BLaER1 treated with 17β-estradiol and CSF1 and Interleukin-3, amounts not matched to agents 10 nM and 100 nM (cell line): Measurements from ENCODE around the gene TCFL5.

Experiments used
- H3K27ac ChIP-seq, 11 experiments: shearing (Covaris generic); formaldehyde crosslinking; 2 replicates each; pipeline ENCODE4 v1.8.1; 2022
- H3K27me3 ChIP-seq, 11 experiments: shearing (Covaris generic); formaldehyde crosslinking; 2 replicates each; pipeline ENCODE4 v1.8.1; 2022
- H3K36me3 ChIP-seq, 11 experiments: shearing (Covaris generic); formaldehyde crosslinking; 2 replicates each; pipeline ENCODE4 v1.8.1; 2022
- H3K4me1 ChIP-seq, 10 experiments: shearing (Covaris generic); formaldehyde crosslinking; 2 replicates each; pipeline ENCODE4 v1.8.1; 2022
- H3K4me2 ChIP-seq, 11 experiments: shearing (Covaris generic); formaldehyde crosslinking; 2 replicates each; pipeline ENCODE4 v1.8.1; 2022
- H3K4me3 ChIP-seq, 10 experiments: shearing (Covaris generic); formaldehyde crosslinking; 2 replicates each; pipeline ENCODE4 v1.8.1; 2022
- H3K9ac ChIP-seq, 11 experiments: shearing (Covaris generic); formaldehyde crosslinking; 2 replicates each; pipeline ENCODE4 v1.8.1; 2022
- H3K9me3 ChIP-seq, 11 experiments: shearing (Covaris generic); formaldehyde crosslinking; replicated peaks in 1 of 11; 2 replicates each; pipeline ENCODE4 v1.8.1; 2022
- H4K20me1 ChIP-seq, 11 experiments: shearing (Covaris generic); formaldehyde crosslinking; 2 replicates each; pipeline ENCODE4 v1.8.1; 2022
- Cebpa-rat ChIP-seq, 11 experiments: shearing (Covaris generic); IDR thresholded peaks; 2 replicates each; pipeline ENCODE4 v1.8.1; 2022

The TCFL5 gene

DNA sequence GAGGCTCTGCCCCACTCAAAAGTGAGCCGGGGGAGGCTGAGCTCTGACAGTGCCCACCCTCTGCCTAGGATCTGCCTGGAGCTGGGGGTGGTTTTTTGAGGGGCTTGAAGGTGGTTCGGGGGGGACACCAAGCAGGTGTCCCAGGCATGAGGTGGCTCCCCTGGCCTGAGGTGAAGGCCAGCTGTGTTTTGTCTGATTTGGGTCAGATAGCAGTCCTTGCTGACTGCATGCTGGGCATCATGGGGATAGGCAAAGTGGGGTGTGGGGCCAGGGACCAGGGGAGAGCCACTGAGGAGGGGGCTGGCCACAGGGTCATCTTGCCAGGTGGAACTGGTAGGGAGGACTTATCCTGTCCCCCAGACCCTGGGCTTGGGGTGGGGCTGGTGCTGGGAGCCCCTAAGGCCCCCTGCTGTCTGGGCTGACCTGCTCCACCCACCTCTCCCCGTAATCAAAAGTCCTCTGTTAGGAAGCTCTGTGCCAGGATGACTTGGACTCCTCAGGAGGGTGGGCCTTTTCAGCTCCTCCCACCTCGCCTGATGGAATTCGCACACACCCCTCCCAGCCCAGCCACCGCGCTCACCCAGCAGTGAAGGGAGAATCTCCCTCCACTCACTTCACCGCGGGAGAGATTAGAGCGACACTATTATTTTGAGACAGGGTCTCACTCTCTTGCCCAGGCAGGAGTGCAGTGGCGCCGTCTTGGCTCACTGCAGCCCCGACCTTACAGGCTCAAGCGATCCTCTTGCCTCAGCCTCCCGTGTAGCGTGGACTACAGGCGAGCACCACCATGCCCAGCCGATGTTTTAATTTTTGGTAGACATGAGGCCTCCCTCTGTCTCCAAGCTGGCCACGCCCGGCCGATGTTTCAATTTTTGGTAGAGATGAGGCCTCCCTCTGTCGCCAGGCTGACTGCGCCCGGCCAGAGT is 46.3 kb downstream of the TCFL5 start:
- H3K4me2 ChIP-seq, result peak overlapping the region; percentile 85 to 99 (median 95); a peak in 17 of 22 replicates

DNA sequence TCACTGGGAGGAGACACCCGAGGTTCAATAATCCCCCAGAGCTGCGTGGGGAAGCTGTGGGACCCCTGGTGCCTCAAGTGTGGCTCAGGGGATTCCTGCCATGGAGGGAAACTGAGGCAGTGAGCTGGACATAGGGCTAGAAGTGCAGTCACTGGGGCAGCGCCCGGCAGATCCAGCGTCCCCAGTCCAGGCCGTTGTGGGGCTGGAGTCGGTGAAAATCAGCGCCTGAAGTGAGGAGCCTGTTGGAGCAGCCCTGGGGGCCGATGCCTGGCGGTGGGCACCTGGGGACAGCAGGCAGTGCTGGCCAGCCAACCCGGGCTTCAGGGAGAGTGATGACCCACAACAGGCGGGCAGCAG is 46.9 kb downstream of the TCFL5 start:
- peaks cover 69 to 92% (median 80%) of the 10 kb centered on the region in 10 experiments for H3K4me1 ChIP-seq
- no peak overlapping the region for H3K27ac ChIP-seq
- H3K9me3 ChIP-seq, result no peaks in the 10 kb centered on the region
- peak overlapping the region in 10 of 11 experiments; percentile 1 to 99 (median 93); a peak in 16 of 22 replicates for H3K4me2 ChIP-seq
- no peak for TF ChIP-seq Cebpa-rat (IDR thresholded peaks at IDR 0.05)
- H3K4me3 ChIP-seq, result no peak overlapping the region
- peaks cover 56 to 63% (median 60%) of the 10 kb centered on the region in 11 experiments for H3K27me3 ChIP-seq
- H3K9ac ChIP-seq, result 0 out of 22 replicates have a peak overlapping the region, but pooled peaks of 2 of the 11 experiments have one; percentile 13 to 29
- peaks cover 41 to 49% (median 45%) of the 10 kb centered on the region in 11 experiments for H3K36me3 ChIP-seq
- H4K20me1 ChIP-seq, result peaks cover 59 to 97% (median 84%) of the 10 kb centered on the region in 11 experiments

More for the DNA sequence above, 46.3 kb downstream of the TCFL5 start:
- Histone ChIP-seq H3K27me3 (peaks cover 62 to 69% (median 67%) of the 10 kb centered on the region in 11 experiments), H3K27ac (no peak overlapping the region), H3K4me3 (peak overlapping the region in 2 of 10 experiments; percentile 49 to 52; a peak in 1 of 20 replicates), H3K9me3 (no peaks in the 10 kb centered on the region), H4K20me1 (peaks cover 52 to 97% (median 84%) of the 10 kb centered on the region in 11 experiments), H3K9ac (peak overlapping the region in 2 of 11 experiments; percentile 29 to 78; a peak in 2 of 22 replicates), H3K4me1 (peaks cover 67 to 92% (median 80%) of the 10 kb centered on the region in 10 experiments), H3K36me3 (peaks cover 35 to 43% (median 38%) of the 10 kb centered on the region in 11 experiments)
- no peak for TF ChIP-seq Cebpa-rat (IDR thresholded peaks at IDR 0.05)

DNA sequence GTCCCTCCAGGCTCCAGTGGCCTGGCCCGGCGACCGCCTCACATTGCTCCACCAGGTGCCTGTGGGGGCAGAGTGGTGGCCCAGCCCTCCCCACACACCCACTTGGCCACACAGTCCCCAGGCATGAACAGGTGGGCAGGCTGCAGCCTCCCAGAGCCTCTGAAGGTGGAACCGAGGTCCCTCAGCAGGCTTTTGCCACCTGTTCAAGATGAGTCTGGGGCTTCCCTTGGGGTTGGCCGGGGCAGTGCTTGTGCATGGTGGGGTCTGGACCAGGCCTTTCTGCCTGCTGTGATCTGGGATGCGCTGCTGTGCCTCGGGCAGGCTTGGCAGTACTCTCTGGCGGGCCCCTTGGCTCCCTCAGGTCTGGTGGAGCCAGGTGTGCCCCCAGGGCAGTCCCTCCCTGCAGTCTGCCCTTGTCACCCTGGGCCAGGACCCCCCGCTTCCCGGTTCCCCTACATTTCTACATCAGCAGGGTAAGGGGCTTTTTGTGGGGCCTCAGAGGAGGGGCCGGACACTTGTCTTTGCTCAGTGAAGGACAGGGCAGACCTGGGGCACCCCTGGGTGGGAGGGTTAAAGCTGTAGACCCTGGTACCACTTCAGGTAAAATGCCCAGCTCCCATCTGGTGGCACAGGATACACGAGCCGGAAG is 47.4 kb downstream of the TCFL5 start:
- Histone ChIP-seq H3K9me3 (no peaks in the 10 kb centered on the region), H3K9ac (peak overlapping the region in 2 of 11 experiments; percentile 13 to 15; a peak in 2 of 22 replicates), H3K4me2 (peak overlapping the region in 10 of 11 experiments; percentile 1 to 99 (median 93); a peak in 15 of 22 replicates), H4K20me1 (peaks cover 64 to 98% (median 85%) of the 10 kb centered on the region in 11 experiments), H3K27ac (no peak overlapping the region), H3K27me3 (peaks cover 51 to 58% (median 55%) of the 10 kb centered on the region in 11 experiments), H3K4me1 (peaks cover 70 to 92% (median 79%) of the 10 kb centered on the region in 10 experiments), H3K36me3 (peaks cover 46 to 54% (median 50%) of the 10 kb centered on the region in 11 experiments), H3K4me3 (no peak overlapping the region)
- TF ChIP-seq Cebpa-rat (IDR thresholded peaks at IDR 0.05), result no peak

DNA sequence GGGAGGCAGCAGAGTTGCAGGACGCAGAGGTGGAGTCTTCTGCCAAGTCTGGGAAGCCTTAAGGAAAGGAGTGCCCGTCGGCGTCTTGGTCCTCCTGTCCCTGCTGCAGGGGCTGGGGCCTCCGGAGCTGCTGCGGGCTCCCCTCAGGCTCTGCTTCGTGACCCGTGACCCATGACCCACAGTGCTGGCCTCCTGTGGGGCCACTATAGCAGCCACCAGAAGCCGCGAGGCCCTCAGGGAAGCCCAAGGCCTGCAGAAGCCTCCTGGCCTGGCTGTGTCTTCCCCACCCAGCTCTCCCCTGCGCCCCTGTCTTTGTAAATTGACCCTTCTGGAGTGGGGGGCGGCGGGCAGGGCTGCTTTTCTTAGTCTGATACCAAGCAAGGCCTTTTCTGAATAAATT is 48.0 kb downstream of the TCFL5 start:
- H3K4me1 ChIP-seq, result peaks cover 70 to 92% (median 79%) of the 10 kb centered on the region in 10 experiments
- H3K4me3 ChIP-seq, result no peak overlapping the region
- peaks cover 70 to 98% (median 90%) of the 10 kb centered on the region in 11 experiments for H4K20me1 ChIP-seq
- peak overlapping the region in 7 of 11 experiments; percentile 1 to 99 (median 95); a peak in 7 of 22 replicates for H3K4me2 ChIP-seq
- no peaks in the 10 kb centered on the region for H3K9me3 ChIP-seq
- H3K9ac ChIP-seq, result no peak overlapping the region; a peak in 1 of 22 replicates
- peaks cover 52 to 60% (median 56%) of the 10 kb centered on the region in 11 experiments for H3K36me3 ChIP-seq
- peaks cover 45 to 52% (median 49%) of the 10 kb centered on the region in 11 experiments for H3K27me3 ChIP-seq
- H3K27ac ChIP-seq, result no peak overlapping the region
- TF ChIP-seq Cebpa-rat (IDR thresholded peaks at IDR 0.05), result no peak

DNA sequence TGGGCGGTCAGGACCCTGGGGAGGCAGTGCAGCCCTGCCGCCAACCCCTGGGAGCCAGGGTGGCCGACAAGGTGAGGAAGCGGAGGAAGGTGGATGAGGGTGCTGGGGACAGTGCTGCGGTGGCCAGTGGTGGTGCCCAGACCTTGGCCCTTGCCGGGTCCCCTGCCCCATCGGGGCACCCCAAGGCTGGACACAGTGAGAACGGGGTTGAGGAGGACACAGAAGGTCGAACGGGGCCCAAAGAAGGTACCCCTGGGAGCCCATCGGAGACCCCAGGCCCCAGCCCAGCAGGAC is 48.8 kb downstream of the TCFL5 start:
- Histone ChIP-seq H3K4me3 (no peak overlapping the region), H3K4me2 (peak overlapping the region in 6 of 11 experiments; percentile 7 to 63 (median 43); a peak in 10 of 22 replicates), H3K27ac (no peak overlapping the region), H3K27me3 (peaks cover 38 to 45% (median 42%) of the 10 kb centered on the region in 11 experiments), H3K4me1 (peaks cover 71 to 92% (median 80%) of the 10 kb centered on the region in 10 experiments), H3K9ac (peak overlapping the region in 3 of 11 experiments; percentile 17 to 29 (median 24); a peak in 2 of 22 replicates), H4K20me1 (peaks cover 77 to 98% (median 91%) of the 10 kb centered on the region in 11 experiments), H3K9me3 (no peaks in the 10 kb centered on the region), H3K36me3 (peaks cover 58 to 68% (median 63%) of the 10 kb centered on the region in 11 experiments)
- TF ChIP-seq Cebpa-rat (IDR thresholded peaks at IDR 0.05), result no peak

DNA sequence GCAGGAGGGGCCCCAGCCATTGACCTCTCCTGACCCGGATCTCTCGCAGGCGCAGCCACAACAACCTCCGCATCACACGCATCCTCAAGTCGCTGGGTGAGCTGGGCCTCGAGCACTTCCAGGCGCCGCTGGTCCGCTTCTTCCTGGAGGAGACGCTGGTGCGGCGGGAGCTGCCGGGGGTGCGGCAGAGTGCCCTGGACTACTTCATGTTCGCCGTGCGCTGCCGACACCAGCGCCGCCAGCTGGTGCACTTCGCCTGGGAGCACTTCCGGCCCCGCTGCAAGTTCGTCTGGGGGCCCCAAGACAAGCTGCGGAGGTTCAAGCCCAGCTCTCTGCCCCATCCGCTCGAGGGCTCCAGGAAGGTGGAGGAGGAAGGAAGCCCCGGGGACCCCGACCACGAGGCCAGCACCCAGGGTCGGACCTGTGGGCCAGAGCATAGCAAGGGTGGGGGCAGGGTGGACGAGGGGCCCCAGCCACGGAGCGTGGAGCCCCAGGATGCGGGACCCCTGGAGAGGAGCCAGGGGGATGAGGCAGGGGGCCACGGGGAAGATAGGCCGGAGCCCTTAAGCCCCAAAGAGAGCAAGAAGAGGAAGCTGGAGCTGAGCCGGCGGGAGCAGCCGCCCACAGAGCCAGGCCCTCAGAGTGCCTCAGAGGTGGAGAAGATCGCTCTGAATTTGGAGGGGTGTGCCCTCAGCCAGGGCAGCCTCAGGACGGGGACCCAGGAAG is 49.3 kb downstream of the TCFL5 start:
- Histone ChIP-seq H3K4me3 (no peak overlapping the region), H3K36me3 (peaks cover 63 to 73% (median 68%) of the 10 kb centered on the region in 11 experiments), H3K9me3 (no peaks in the 10 kb centered on the region), H3K27ac (no peak overlapping the region), H4K20me1 (peaks cover 82 to 98% (median 92%) of the 10 kb centered on the region in 11 experiments), H3K9ac (peak overlapping the region in 4 of 11 experiments; percentile 15 to 29 (median 20); a peak in 3 of 22 replicates), H3K4me1 (peaks cover 76 to 92% (median 81%) of the 10 kb centered on the region in 10 experiments), H3K27me3 (peaks cover 33 to 40% (median 37%) of the 10 kb centered on the region in 11 experiments), H3K4me2 (peak overlapping the region in 6 of 11 experiments; percentile 7 to 63 (median 43); a peak in 12 of 22 replicates)
- TF ChIP-seq Cebpa-rat (IDR thresholded peaks at IDR 0.05), result no peak

DNA sequence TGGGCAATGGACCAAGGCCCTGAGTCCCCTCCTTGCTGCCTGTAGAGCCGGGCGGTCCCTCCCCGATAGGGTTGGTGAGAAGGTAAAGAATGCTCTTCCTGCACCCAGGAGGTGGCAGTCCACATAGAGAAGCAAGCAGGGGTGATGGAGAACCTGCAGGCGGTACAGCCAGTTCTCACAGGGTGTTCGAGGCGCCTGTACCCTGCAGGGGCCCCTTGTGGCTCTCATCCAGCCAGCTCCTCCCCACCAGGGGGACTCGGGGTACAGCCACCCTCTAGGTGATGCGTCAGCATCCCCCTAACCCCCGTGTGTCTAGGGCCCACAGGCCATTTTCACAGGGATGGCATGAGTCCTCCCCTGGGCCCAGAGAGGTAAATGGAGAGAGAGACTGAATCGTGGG is 49.9 kb downstream of the TCFL5 start:
- Histone ChIP-seq H3K9ac (no peak overlapping the region), H3K36me3 (peaks cover 68 to 79% (median 74%) of the 10 kb centered on the region in 11 experiments), H3K4me2 (peak overlapping the region in 3 of 11 experiments; percentile 39 to 63 (median 42); a peak in 1 of 22 replicates), H3K9me3 (no peaks in the 10 kb centered on the region), H3K27me3 (peaks cover 27 to 33% (median 31%) of the 10 kb centered on the region in 11 experiments), H4K20me1 (peaks cover 87 to 99% (median 97%) of the 10 kb centered on the region in 11 experiments), H3K4me3 (no peak overlapping the region), H3K4me1 (peaks cover 78 to 93% (median 83%) of the 10 kb centered on the region in 10 experiments), H3K27ac (no peak overlapping the region)
- no peak for TF ChIP-seq Cebpa-rat (IDR thresholded peaks at IDR 0.05)

DNA sequence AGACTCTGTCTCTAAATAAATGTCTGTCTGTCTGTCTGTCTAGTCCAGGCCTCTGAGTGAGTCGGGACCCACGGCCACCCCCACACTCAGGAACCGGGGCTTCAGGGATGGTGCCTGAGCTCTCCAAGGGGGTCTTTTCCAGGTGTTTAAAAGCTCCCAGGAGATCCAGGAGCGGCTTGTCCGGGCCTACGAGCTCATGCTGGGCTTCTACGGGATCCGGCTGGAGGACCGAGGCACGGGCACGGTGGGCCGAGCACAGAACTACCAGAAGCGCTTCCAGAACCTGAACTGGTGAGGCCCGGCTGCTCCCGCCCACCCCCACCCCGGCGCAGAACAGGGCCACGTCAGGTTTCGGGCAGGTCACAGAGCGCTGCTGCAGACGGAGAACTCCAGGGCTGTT is 50.3 kb downstream of the TCFL5 start:
- peaks cover 91 to 100% (median 99%) of the 10 kb centered on the region in 11 experiments for H4K20me1 ChIP-seq

More for the DNA sequence above, 50.3 kb downstream of the TCFL5 start:
- Histone ChIP-seq H3K36me3 (peaks cover 68 to 83% (median 78%) of the 10 kb centered on the region in 11 experiments), H3K4me2 (peak overlapping the region in 2 of 11 experiments; percentile 17 to 61; a peak in 2 of 22 replicates), H3K9me3 (no peaks in the 10 kb centered on the region), H3K9ac (no peak overlapping the region), H3K27ac (no peak overlapping the region), H3K27me3 (peaks cover 23 to 29% (median 27%) of the 10 kb centered on the region in 11 experiments), H3K4me1 (peaks cover 79 to 94% (median 84%) of the 10 kb centered on the region in 10 experiments), H3K4me3 (no peak overlapping the region)
- TF ChIP-seq Cebpa-rat (IDR thresholded peaks at IDR 0.05), result no peak
